WTC11 (cell line): ENCODE measurements around the gene PIGO.

Experiments
- JUN ChIP-seq: sonication (generic); formaldehyde crosslinking; IDR thresholded peaks from 2 replicates; pipeline ENCODE4 v1.8.0; 2023; ENCODE audit warnings: mild to moderate bottlenecking, missing genetic modification reagents
- TF ChIP-seq, protein P1 (sequence below): fragments of 200-600 bp; IDR thresholded peaks from 2 replicates; pipeline ENCODE4 v1.8.0; 2022; ENCODE audit warnings: antibody characterized with exemption
- TF ChIP-seq, protein P2 (sequence below): sonication (generic); formaldehyde crosslinking; IDR thresholded peaks from 2 replicates; pipeline ENCODE4 v1.8.0; 2023; ENCODE audit warnings: missing genetic modification reagents
- TF ChIP-seq, protein P3 (sequence below): sonication (generic); formaldehyde crosslinking; IDR thresholded peaks from 2 replicates; pipeline ENCODE4 v1.8.1; 2023; ENCODE audit warnings: mild to moderate bottlenecking, missing genetic modification reagents, moderate library complexity

DNA sequence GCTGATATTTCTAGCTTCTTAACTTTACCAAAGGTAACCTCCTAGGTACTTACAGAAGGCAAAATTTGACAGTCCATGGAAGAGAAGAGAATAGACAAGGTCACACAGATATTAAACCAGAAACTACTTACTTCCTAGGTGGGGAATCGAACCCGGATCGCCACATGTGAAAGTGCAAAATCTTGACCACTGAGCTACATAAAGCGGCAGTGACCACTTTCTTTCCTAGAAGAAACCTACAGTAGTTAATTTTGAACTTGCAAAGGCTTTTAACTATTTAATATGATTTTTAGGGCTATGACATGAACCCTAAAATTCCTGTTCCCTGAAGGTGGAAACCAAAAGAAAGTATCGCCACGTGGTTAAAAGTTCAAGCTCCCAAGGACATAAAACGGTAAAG, 39.6 kb upstream of the PIGO start:
- TF ChIP-seq, protein P1, sequence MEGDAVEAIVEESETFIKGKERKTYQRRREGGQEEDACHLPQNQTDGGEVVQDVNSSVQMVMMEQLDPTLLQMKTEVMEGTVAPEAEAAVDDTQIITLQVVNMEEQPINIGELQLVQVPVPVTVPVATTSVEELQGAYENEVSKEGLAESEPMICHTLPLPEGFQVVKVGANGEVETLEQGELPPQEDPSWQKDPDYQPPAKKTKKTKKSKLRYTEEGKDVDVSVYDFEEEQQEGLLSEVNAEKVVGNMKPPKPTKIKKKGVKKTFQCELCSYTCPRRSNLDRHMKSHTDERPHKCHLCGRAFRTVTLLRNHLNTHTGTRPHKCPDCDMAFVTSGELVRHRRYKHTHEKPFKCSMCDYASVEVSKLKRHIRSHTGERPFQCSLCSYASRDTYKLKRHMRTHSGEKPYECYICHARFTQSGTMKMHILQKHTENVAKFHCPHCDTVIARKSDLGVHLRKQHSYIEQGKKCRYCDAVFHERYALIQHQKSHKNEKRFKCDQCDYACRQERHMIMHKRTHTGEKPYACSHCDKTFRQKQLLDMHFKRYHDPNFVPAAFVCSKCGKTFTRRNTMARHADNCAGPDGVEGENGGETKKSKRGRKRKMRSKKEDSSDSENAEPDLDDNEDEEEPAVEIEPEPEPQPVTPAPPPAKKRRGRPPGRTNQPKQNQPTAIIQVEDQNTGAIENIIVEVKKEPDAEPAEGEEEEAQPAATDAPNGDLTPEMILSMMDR, result no peak
- TF ChIP-seq, protein P2, sequence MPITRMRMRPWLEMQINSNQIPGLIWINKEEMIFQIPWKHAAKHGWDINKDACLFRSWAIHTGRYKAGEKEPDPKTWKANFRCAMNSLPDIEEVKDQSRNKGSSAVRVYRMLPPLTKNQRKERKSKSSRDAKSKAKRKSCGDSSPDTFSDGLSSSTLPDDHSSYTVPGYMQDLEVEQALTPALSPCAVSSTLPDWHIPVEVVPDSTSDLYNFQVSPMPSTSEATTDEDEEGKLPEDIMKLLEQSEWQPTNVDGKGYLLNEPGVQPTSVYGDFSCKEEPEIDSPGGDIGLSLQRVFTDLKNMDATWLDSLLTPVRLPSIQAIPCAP (CRISPR knock-in tag), result no peak
- TF ChIP-seq, protein P3, sequence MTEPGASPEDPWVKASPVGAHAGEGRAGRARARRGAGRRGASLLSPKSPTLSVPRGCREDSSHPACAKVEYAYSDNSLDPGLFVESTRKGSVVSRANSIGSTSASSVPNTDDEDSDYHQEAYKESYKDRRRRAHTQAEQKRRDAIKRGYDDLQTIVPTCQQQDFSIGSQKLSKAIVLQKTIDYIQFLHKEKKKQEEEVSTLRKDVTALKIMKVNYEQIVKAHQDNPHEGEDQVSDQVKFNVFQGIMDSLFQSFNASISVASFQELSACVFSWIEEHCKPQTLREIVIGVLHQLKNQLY (CRISPR knock-in tag), result no peak
- TF ChIP-seq JUN (CRISPR knock-in tag), result no peak
